ENCODE data around the gene CHD3.

The CHD3 gene

DNA sequence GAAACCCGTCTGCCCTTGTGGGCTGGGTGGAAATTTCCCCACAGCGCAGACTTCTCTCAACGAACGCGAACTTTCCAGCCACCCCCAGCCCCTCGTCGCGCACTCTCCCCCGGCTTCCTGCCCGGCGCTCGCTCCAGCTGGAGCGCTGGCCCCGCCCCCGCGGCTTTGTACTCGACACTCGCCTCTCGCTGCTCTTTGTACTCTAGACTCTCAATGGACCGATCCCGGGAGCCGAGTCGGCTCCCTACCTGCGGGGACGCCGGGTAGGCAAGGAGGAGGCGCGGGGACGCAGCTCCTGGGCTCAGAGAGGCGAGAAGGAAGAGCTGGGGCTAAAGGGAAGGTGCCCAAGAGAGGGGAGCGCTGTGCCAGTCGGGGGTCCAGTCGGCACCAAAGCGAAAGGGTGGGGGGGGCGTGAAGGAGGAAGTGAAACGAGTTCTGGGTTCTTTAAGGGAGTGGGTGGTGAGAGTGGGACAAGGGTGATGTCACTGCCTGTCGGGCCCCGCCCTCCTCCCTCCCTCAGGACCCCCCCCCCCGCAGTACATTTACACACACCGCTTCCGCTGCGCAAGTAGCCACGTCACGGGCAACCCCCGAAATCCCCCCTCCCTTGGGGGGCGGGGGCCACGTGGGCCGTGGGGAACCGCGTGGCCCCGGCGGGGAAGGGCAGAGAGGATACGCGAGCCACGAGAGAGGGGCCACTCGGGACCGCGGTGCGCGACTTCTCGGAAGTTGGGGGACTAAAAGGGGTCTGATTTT is 44.9 kb upstream of the CHD3 start:
- peak; percentile 81 for DNase-seq
- Histone ChIP-seq H2AFZ (ENCODE audit: low read length) (peak overlapping the region; percentile 93), H4K20me1 (ENCODE audit: insufficient read depth, low read length) (no peaks in the 10 kb centered on the region), H3K27ac (ENCODE audit: low read length) (peak overlapping the region; percentile 93), H3K9me3 (replicated peaks; ENCODE audit: insufficient read depth, low read length) (no peaks in the 10 kb centered on the region), H3K4me2 (ENCODE audit: low read depth, low read length) (peak overlapping the region; percentile 100), H3K9ac (ENCODE audit: low read length) (peak overlapping the region; percentile 98), H3F3A (ENCODE audit: insufficient read depth, low read length) (peaks cover 32% of the 10 kb centered on the region), H3K27me3 (replicated peaks; ENCODE audit: insufficient read depth, low read length) (no peaks in the 10 kb centered on the region), H3K4me1 (ENCODE audit: low read length) (peaks cover 15% of the 10 kb centered on the region), H3K36me3 (replicated peaks; ENCODE audit: insufficient read depth, low read length) (no peaks in the 10 kb centered on the region), H3K4me3 (ENCODE audit: low read length) (peak overlapping the region; percentile 94), H3K9me2 (replicated peaks; ENCODE audit: insufficient read depth, low read length) (no peaks in the 10 kb centered on the region), H3K79me2 (ENCODE audit: low read length) (0 out of 2 replicates have a peak, but pooled peaks cover 7% of the 10 kb centered on the region)
- TF ChIP-seq EZH2 (optimal IDR thresholded peaks at IDR 0.05; ENCODE audit: low read depth, low read length) = no peak
- TF ChIP-seq, protein P1, sequence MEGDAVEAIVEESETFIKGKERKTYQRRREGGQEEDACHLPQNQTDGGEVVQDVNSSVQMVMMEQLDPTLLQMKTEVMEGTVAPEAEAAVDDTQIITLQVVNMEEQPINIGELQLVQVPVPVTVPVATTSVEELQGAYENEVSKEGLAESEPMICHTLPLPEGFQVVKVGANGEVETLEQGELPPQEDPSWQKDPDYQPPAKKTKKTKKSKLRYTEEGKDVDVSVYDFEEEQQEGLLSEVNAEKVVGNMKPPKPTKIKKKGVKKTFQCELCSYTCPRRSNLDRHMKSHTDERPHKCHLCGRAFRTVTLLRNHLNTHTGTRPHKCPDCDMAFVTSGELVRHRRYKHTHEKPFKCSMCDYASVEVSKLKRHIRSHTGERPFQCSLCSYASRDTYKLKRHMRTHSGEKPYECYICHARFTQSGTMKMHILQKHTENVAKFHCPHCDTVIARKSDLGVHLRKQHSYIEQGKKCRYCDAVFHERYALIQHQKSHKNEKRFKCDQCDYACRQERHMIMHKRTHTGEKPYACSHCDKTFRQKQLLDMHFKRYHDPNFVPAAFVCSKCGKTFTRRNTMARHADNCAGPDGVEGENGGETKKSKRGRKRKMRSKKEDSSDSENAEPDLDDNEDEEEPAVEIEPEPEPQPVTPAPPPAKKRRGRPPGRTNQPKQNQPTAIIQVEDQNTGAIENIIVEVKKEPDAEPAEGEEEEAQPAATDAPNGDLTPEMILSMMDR (IDR thresholded peaks at IDR 0.05; ENCODE audit: low read length) = no peak
- TF ChIP-seq EZH2phosphoT487 (IDR thresholded peaks at IDR 0.05; ENCODE audit: low read length) = no peak

DNA sequence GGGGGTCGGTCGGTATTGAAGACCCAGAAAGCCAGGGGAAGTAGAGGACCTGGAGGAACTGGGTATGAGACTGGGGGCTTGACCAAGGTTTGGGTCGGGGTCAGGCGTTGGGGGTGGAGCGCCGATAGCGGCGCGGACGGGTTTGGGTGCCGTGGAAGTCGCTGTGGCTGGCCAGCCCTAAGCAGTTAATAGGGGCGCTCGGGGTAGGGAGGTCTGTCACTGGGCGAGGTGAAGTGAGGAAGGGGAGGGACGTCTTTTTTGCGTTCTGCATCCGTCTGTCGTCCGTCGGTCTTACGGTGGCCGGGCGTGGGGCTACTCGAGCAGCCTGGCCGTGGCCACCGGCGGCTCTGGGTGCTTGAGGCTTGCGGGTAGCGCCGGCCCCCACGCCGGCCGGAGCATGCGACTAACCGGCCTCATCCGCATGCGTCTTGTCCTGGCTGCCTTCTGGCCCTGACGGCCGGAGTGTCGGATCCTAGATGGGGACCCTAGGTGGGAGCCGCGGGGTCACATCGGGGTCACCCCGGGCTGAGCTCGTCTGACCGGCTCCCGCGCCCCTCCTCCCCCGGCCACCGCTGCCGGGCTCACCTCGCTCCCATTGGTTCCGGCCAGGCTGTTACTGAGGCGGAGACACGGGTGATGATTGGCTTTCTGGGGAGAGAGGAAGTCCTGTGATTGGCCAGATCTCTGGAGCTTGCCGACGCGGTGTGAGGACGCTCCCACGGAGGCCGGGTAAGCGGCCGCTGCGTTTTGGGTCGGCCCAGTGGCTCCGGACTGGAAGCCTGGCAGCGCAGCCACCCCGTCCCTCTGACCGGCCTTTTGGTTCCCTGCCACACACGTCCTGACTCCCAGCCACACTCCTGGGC is 44.1 kb upstream of the CHD3 start:
- Histone ChIP-seq H3K4me2 (ENCODE audit: low read depth, low read length) (peak overlapping the region; percentile 100), H3F3A (ENCODE audit: insufficient read depth, low read length) (peaks cover 32% of the 10 kb centered on the region), H3K4me3 (ENCODE audit: low read length) (peak overlapping the region; percentile 94), H3K9ac (ENCODE audit: low read length) (peak overlapping the region; percentile 98), H2AFZ (ENCODE audit: low read length) (peak overlapping the region; percentile 77), H3K36me3 (replicated peaks; ENCODE audit: insufficient read depth, low read length) (no peaks in the 10 kb centered on the region), H3K9me2 (replicated peaks; ENCODE audit: insufficient read depth, low read length) (no peaks in the 10 kb centered on the region), H3K79me2 (ENCODE audit: low read length) (0 out of 2 replicates have a peak, but pooled peaks cover 7% of the 10 kb centered on the region), H3K27ac (ENCODE audit: low read length) (peak overlapping the region; percentile 93), H3K9me3 (replicated peaks; ENCODE audit: insufficient read depth, low read length) (no peaks in the 10 kb centered on the region), H3K4me1 (ENCODE audit: low read length) (peaks cover 13% of the 10 kb centered on the region), H3K27me3 (replicated peaks; ENCODE audit: insufficient read depth, low read length) (no peaks in the 10 kb centered on the region), H4K20me1 (ENCODE audit: insufficient read depth, low read length) (no peaks in the 10 kb centered on the region)
- TF ChIP-seq EZH2 (optimal IDR thresholded peaks at IDR 0.05; ENCODE audit: low read depth, low read length) (no peak), EZH2phosphoT487 (IDR thresholded peaks at IDR 0.05; ENCODE audit: low read length) (no peak)
- TF ChIP-seq, protein P1 (IDR thresholded peaks at IDR 0.05; ENCODE audit: low read length) = no peak
- peak; percentile 93 for DNase-seq

DNA sequence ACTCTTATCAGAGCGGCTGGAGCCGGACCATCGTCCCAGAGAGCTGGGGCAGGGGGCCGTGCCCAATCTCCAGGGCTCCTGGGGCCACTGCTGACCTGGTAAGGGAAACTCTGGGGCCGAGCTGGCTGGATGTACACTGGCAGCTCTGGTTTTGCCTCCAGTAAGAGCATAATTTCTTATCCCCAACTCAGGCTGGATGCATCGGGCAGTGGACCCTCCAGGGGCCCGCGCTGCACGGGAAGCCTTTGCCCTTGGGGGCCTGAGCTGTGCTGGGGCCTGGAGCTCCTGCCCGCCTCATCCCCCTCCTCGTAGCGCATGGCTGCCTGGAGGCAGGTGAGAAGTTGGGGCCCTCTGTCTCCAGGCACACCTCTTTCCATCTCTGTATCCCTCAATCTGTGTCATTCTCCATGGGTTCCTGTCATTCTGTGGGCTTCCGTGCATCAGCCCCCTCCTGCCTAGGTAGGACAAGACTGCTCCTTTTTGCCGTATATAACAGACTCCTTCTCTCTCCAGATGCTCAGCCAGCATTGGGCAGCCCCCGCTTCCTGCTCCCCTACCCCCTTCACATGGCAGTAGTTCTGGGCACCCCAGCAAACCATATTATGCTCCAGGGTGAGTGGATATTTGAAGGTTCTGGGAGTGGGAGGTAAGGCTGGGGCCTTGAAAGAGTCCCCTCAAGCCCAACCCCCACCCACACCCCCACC is 43.1 kb upstream of the CHD3 start:
- Histone ChIP-seq H3K79me2 (ENCODE audit: low read length) (0 out of 2 replicates have a peak, but pooled peaks cover 7% of the 10 kb centered on the region), H3K4me3 (ENCODE audit: low read length) (peak overlapping the region; percentile 94), H3K36me3 (replicated peaks; ENCODE audit: insufficient read depth, low read length) (no peaks in the 10 kb centered on the region), H3K4me2 (ENCODE audit: low read depth, low read length) (peak overlapping the region; percentile 100), H3K27me3 (replicated peaks; ENCODE audit: insufficient read depth, low read length) (no peaks in the 10 kb centered on the region), H3K27ac (ENCODE audit: low read length) (peak overlapping the region; percentile 93; the same call in 1 of the 2 replicates), H3K4me1 (ENCODE audit: low read length) (peaks cover 13% of the 10 kb centered on the region), H2AFZ (ENCODE audit: low read length) (peak overlapping the region; percentile 77), H3K9me3 (replicated peaks; ENCODE audit: insufficient read depth, low read length) (no peaks in the 10 kb centered on the region), H3K9me2 (replicated peaks; ENCODE audit: insufficient read depth, low read length) (no peaks in the 10 kb centered on the region), H3K9ac (ENCODE audit: low read length) (peak overlapping the region; percentile 98; the same call in 1 of the 2 replicates), H4K20me1 (ENCODE audit: insufficient read depth, low read length) (no peaks in the 10 kb centered on the region), H3F3A (ENCODE audit: insufficient read depth, low read length) (peaks cover 32% of the 10 kb centered on the region)
- no peak for DNase-seq
- TF ChIP-seq, protein P1 (IDR thresholded peaks at IDR 0.05; ENCODE audit: low read length) = no peak
- TF ChIP-seq EZH2 (optimal IDR thresholded peaks at IDR 0.05; ENCODE audit: low read depth, low read length) = no peak
- no peak for TF ChIP-seq EZH2phosphoT487 (IDR thresholded peaks at IDR 0.05; ENCODE audit: low read length)
